GM19397 (cell line): ENCODE data around the gene EFCAB11.
"Not testable (repeated sequence)": the region's sequence is repeated elsewhere in the genome, so short reads cannot be mapped to it uniquely, and the experiment has no call there.

Source experiments
- ATAC-seq: cut with Tn5 transposase; IDR thresholded peaks from one replicate; pipeline ENCODE4 v1.9.1; 2021; ENCODE audit warnings: mild to moderate bottlenecking, moderate library complexity; ENCODE audit not compliant: unreplicated experiment

The EFCAB11 gene

GRCh38 chr14:89874091-89874490, 80.4 kb downstream of the EFCAB11 start:
- ATAC-seq: not testable (repeated sequence)

DNA sequence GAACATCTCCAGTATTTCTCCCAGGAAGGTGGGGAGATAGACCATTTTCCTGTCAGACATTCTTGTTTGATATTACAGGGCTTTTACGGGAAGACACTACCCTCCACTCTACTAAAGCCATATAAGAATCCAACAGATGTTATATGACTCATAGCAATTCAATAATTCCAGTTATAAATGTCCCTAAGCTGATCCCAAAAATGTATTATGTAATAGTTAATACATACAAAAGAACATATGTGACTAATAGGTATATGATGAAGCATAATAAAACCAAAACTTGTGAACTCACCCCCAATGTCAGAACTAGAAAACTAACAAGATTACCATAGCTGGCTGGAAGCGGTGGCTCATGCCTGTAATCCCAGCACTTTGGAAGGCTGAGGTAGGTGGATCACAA, 84.2 kb downstream of the EFCAB11 start:
- ATAC-seq: no peak

DNA sequence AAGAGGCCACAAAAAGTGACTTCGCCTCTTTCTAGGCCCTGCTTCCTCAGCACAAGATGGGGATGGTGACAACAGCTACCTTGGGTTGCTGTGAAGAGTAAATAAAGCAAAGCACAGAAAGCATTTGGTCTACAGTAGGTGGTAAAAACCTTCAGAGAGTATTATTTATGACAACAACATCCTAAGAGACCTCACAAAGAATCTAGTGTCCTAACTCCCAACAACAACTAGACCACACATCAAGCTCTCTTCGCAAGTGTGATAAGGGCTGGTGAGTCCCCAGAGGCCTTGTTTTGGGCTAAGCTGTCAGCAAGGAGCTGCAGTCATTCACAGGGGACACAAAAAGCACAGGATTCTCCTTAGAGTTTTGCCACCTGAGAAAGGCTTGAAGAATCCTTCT, 84.9 kb downstream of the EFCAB11 start:
- ATAC-seq: no peak

DNA sequence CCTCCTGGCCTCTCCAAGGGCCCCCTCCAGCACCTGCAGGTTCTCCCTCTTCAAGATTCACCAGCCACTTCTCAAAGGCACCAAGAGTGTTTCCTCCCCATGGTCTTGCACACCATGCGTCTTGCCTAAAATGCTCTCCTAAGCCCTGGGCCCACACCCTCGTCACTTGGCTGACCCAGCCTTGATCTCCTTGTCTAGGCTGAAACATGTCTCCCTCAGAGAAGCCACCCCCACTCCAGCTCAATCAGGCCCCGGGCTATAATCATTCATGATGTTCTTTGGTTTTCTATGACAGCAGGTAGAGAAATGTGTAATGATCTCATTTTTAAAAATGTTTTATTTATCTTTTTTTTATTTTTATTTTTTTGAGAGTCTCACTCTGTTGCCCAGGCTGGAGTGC, 88.1 kb downstream of the EFCAB11 start:
- no peak for ATAC-seq

- no peak for ATAC-seq
These were observed 89.4 kb downstream of the EFCAB11 start for GRCh38 chr14:89865153-89865552.

DNA sequence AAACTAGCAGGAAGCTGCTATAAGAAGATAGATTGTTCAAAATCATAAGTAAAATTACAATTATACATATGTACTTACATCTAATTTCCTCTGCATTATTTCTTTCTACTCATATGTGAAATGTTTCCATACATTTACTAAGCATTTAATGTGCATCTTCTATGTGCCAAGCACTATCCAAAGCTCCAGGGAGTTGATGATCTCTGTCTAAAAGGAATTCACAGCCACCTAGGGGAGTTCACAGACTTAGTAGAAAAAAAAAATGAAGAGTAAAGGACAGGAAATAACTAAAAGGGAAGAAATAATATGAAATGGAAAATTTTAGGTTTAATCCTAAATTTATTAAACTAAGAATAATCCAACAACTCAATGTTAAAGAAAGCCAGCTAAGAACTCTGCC, 91.7 kb downstream of the EFCAB11 start:
- ATAC-seq: no peak

DNA sequence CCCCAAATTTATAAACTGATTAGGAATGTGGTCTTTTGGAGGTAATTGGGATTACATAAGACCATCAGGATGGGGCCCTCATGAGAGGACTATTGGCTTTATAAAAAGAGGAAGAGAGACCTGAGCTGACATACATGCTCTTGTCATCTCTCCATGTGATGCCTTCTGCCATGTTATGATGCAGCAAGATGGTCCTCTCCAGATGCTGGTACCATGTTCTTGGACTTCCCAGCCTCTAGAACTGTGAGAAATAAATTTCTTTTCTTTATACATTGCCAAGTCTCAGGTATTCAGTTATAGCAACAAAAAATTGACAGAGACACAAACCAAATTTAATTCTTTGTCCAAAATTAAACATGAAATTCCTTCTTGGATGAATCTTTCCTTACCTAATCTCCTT, 92.9 kb downstream of the EFCAB11 start:
- no peak for ATAC-seq

DNA sequence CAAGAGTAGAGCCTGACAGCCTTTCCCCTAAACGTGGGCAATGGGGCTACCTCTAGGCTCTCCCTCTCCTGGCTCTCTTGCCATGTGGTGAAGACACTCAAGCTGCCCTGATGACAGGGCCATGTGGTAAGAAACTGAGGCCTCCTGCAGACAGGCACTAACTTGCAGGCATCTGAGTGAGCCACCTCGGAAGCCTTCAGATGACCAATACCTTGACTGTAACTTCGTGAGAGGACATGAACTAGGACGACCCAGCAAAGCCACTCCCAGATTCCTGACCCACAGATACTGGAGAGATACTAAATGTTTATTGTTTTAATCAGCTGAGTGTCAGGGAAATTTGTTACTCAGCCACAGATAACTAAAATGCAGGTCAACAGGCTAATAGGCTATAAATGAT, 96.4 kb downstream of the EFCAB11 start:
- ATAC-seq: no peak

DNA sequence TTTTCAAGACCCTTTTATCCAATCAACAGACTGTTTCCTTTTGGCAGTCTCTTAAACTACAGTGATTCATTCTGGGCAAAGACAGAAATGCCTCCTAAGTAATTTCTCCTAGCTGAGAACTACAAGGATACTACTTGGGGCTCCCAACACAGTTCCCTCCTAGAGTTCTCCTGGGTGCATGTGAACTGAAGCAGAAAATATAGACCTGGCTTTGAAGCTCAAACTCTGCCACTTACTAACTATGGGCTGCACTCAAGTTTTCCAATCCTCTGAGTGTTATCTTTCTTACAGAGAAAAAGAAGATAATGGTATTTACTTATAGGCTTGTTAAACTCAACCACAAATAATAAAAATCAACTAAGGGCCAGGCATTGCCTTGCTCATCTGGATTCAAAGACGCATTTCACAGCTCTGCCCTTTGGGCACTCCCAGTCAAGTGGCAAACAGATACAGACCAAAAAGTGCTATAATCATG, 97.6 kb downstream of the EFCAB11 start:
- no peak for ATAC-seq

GRCh38 chr14:89855961-89856656, 98.4 kb downstream of the EFCAB11 start:
- no peak for ATAC-seq

DNA sequence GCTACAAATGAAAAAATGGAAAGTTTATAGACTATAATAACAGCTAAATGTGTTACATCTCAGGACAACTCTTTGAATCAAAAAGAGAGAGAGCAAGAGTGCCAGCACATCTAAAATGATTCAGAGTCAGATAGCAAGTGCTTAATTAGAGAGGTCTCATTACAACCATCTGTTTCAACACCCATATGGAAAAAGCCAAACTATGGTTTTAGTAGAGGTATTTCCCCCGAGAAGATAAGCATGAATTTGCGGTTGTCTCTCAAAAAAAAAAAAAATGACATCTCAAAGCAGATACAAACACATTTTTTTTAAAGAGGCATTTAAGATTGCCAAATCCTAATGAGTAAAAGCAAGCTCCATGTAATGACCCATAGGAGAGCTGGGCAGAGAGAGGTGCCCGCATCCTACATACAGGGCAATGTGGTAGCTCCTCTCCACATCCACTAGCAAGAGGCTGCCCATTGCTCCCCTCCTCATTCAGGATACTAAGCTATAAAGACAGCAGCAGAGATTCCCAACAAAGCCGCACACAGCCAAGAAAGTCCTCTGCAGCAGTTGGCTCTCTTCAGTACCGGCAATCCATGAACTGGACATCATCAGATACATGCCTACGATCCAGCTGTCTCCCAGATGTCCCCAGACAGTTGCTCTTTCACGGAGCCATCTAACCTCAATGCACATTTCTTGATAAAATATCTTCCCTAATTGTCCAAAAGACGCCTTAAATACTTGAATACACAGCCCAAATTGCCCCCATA, 100.4 kb downstream of the EFCAB11 start:
- ATAC-seq: no peak

DNA sequence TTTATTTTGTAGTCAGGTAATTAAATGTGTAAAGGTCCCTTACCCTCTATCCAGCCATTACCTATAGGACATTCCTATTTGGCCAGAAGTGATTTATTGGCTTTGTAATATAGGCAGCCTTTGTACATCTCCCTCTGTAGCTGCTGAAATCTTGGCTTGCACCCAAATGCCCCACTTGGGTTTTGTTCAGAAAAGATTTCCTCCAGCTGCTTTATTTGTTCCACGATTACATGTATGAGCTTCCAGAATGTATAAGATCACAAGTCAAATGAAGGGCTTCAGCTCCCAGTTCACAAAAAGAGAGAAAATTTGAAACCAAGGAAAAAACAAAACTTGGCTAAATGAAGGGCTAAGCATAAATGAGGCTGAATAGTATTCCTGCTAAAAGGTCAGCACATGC, 103.4 kb downstream of the EFCAB11 start:
- no peak for ATAC-seq

- no peak for ATAC-seq
These were observed 104.6 kb downstream of the EFCAB11 start for GRCh38 chr14:89849931-89850330.

GRCh38 chr14:89848165-89848564, 106.4 kb downstream of the EFCAB11 start:
- ATAC-seq: no peak

DNA sequence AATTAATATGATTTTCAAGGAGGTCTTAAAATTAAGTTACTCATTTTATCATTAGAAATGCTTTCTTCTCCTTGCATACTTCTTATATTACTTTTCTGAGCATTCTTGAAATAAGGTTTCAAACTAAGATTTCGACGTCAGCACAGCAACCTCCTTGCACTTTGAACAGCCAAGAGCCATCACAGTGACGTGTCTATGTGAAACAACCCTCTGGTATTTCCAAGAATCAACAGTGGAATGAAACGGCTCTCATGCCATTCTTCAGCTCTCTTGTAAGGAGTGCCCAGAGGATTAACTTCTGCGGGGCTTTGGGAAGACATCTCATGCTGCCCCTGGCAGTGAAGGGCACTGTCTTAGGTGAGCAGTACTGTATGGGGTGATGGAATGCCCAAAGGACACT, 109.2 kb downstream of the EFCAB11 start:
- no peak for ATAC-seq

DNA sequence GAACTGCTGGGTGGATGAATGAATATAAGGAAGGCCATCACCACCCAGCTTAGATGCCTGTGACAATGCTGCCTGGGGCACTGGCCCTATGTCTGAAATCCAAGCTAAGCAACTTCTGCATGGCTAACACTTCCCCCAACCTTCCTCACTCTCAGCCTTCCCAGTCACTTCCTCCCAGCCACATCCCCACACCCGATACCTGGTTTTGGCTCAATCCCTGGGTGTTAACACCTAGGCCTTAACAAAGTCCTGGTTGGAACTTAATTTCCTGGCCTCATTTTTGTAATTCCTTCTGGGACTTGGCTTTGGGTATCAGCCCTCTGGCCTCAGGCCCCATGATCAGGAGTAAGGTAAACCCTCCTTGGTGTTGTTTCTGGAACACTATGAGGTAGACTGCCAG, 110.0 kb downstream of the EFCAB11 start:
- no peak for ATAC-seq

DNA sequence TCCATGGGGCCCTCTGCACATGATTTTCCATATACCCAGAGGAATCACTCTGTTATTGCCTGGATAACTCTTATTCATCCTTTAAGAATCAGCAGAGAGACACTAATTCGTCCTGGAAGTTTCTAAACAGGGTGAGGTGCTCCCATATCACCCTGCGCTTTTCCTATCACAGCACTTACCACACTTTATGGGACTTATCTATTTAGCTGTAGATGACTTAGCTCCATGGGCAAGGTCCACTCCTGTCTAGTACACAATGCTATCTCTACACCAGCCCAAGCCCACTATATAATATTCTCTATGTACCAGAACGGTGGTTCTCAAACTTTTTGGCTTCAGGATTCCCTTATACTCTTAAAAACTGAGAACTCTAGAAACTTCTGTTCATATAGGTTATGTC, 111.7 kb downstream of the EFCAB11 start:
- ATAC-seq: no peak

DNA sequence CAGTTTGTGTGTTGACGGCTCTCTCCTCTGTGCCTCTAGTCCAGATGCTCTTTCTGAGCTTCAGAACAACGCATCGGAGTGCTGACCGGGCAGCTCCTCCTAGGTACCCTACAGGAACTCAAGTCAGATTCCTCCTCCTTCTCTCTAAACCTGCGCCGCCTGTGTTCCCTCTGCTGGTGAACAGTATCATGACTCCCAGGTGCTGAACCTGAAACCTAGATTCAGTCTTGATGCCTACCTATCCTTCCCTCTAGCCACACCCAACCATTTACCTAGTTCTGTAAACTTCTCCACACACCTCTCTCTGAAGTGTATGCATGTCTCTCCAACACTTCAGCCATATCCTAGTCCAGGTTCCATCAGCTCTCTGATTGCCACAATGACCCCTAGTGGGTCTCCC, 112.7 kb downstream of the EFCAB11 start:
- no peak for ATAC-seq

- ATAC-seq: no peak
These were observed 117.6 kb downstream of the EFCAB11 start for GRCh38 chr14:89836830-89837469.

GRCh38 chr14:89833661-89834060, 120.9 kb downstream of the EFCAB11 start:
- no peak for ATAC-seq

GRCh38 chr14:89833120-89833532, 121.4 kb downstream of the EFCAB11 start:
- no peak for ATAC-seq
